ENCODE results near the gene SLC25A21. TPM values are rescaled to one million over a fixed set of nuclear protein-coding genes. Genes with fewer than 3 reads are reported as not detected.

SLC25A21 gene
- total and polyA plus RNA-seq, 10 of the 15 experiments (the other 5 are each of a cell fraction or from before 2014, with no cell fraction given): 0.06 to 0.72 (median 0.17) TPM; not detected in 3

DNA sequence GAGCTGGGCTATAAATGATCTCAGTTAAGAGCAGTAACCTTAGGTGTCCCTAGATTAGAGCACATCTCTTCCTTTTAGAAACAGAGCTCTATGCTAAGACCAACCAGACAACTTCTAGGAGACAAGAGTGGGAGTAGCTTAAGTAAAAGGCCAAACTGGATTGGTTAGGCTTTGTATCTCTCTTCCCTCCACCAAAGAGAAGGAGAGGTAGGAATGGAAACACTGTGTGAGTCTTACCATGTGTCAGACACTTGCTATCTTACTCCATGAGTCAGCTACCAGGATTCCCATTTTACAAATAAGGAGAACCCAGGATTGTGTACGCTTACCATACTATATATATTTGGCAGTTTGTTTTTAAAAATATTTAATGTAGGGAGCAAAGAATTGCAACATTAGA is 387.9 kb downstream of the SLC25A21 start (continued):
- TF ChIP-seq, protein P1, sequence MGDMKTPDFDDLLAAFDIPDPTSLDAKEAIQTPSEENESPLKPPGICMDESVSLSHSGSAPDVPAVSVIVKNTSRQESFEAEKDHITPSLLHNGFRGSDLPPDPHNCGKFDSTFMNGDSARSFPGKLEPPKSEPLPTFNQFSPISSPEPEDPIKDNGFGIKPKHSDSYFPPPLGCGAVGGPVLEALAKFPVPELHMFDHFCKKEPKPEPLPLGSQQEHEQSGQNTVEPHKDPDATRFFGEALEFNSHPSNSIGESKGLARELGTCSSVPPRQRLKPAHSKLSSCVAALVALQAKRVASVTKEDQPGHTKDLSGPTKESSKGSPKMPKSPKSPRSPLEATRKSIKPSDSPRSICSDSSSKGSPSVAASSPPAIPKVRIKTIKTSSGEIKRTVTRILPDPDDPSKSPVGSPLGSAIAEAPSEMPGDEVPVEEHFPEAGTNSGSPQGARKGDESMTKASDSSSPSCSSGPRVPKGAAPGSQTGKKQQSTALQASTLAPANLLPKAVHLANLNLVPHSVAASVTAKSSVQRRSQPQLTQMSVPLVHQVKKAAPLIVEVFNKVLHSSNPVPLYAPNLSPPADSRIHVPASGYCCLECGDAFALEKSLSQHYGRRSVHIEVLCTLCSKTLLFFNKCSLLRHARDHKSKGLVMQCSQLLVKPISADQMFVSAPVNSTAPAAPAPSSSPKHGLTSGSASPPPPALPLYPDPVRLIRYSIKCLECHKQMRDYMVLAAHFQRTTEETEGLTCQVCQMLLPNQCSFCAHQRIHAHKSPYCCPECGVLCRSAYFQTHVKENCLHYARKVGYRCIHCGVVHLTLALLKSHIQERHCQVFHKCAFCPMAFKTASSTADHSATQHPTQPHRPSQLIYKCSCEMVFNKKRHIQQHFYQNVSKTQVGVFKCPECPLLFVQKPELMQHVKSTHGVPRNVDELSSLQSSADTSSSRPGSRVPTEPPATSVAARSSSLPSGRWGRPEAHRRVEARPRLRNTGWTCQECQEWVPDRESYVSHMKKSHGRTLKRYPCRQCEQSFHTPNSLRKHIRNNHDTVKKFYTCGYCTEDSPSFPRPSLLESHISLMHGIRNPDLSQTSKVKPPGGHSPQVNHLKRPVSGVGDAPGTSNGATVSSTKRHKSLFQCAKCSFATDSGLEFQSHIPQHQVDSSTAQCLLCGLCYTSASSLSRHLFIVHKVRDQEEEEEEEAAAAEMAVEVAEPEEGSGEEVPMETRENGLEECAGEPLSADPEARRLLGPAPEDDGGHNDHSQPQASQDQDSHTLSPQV (IDR thresholded peaks at IDR 0.05): no peak
- TF ChIP-seq, protein P2, sequence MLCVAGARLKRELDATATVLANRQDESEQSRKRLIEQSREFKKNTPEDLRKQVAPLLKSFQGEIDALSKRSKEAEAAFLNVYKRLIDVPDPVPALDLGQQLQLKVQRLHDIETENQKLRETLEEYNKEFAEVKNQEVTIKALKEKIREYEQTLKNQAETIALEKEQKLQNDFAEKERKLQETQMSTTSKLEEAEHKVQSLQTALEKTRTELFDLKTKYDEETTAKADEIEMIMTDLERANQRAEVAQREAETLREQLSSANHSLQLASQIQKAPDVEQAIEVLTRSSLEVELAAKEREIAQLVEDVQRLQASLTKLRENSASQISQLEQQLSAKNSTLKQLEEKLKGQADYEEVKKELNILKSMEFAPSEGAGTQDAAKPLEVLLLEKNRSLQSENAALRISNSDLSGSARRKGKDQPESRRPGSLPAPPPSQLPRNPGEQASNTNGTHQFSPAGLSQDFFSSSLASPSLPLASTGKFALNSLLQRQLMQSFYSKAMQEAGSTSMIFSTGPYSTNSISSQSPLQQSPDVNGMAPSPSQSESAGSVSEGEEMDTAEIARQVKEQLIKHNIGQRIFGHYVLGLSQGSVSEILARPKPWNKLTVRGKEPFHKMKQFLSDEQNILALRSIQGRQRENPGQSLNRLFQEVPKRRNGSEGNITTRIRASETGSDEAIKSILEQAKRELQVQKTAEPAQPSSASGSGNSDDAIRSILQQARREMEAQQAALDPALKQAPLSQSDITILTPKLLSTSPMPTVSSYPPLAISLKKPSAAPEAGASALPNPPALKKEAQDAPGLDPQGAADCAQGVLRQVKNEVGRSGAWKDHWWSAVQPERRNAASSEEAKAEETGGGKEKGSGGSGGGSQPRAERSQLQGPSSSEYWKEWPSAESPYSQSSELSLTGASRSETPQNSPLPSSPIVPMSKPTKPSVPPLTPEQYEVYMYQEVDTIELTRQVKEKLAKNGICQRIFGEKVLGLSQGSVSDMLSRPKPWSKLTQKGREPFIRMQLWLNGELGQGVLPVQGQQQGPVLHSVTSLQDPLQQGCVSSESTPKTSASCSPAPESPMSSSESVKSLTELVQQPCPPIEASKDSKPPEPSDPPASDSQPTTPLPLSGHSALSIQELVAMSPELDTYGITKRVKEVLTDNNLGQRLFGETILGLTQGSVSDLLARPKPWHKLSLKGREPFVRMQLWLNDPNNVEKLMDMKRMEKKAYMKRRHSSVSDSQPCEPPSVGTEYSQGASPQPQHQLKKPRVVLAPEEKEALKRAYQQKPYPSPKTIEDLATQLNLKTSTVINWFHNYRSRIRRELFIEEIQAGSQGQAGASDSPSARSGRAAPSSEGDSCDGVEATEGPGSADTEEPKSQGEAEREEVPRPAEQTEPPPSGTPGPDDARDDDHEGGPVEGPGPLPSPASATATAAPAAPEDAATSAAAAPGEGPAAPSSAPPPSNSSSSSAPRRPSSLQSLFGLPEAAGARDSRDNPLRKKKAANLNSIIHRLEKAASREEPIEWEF (IDR thresholded peaks at IDR 0.05; ENCODE audit: insufficient replicate concordance, low read depth, low read length): no peak
- TF ChIP-seq CEBPB (IDR thresholded peaks at IDR 0.05; ENCODE audit: borderline replicate concordance in 1 of 2, low read depth in 2 of 2, low read length in 2 of 2): no peak
- TF ChIP-seq ZSCAN29 (IDR thresholded peaks at IDR 0.05): no peak

Measured in GM12878 (cell line).